ENCODE measurements around the gene S100A16.

- TF ChIP-seq CTCF (IDR thresholded peaks at IDR 0.05): no peak
- no peak for TF ChIP-seq POLR2A (IDR thresholded peaks at IDR 0.05)
Measured at GRCh38 chr1:153598309-153599172, 14.4 kb downstream of the S100A16 start.

All from body of pancreas (tissue), 4 donors.